ENCODE data around the gene LSM12.
"Not testable (repeated sequence)": the region's sequence is repeated elsewhere in the genome, so short reads cannot be mapped to it uniquely, and the experiment has no call there.

LSM12 gene

GRCh38 chr17:44006272-44006597 is 60.2 kb downstream of the LSM12 start:
- H3K36me3 ChIP-seq (ENCODE audit: control insufficient read depth, insufficient read depth, low read length) = no peaks in the 10 kb centered on the region
- peak overlapping the region; percentile 50 for H3K4me3 ChIP-seq (ENCODE audit: low read length)
- H3K9ac ChIP-seq (ENCODE audit: low read length) = peak overlapping the region; percentile 28
- H3K9me3 ChIP-seq (ENCODE audit: control insufficient read depth, low read length) = no peaks in the 10 kb centered on the region
- H3K4me1 ChIP-seq (ENCODE audit: control insufficient read depth, insufficient read depth, low read length) = peaks cover 39% of the 10 kb centered on the region
- peaks cover 34% of the 10 kb centered on the region for H3K27me3 ChIP-seq (ENCODE audit: control insufficient read depth, insufficient read depth, low read length)

GRCh38 chr17:44005527-44006271 is 60.8 kb downstream of the LSM12 start:
- no peaks in the 10 kb centered on the region for H3K36me3 ChIP-seq (ENCODE audit: control insufficient read depth, insufficient read depth, low read length)
- H3K9me3 ChIP-seq (ENCODE audit: control insufficient read depth, low read length) = no peaks in the 10 kb centered on the region
- peaks cover 39% of the 10 kb centered on the region for H3K27me3 ChIP-seq (ENCODE audit: control insufficient read depth, insufficient read depth, low read length)
- H3K4me1 ChIP-seq (ENCODE audit: control insufficient read depth, insufficient read depth, low read length) = peaks cover 39% of the 10 kb centered on the region
- no peak overlapping the region for H3K4me3 ChIP-seq (ENCODE audit: low read length)
- peak overlapping the region; percentile 28 for H3K9ac ChIP-seq (ENCODE audit: low read length)

- Histone ChIP-seq H3K36me3 (ENCODE audit: control insufficient read depth, insufficient read depth, low read length) (no peaks in the 10 kb centered on the region), H3K9ac (ENCODE audit: low read length) (no peak overlapping the region), H3K4me3 (ENCODE audit: low read length) (no peak overlapping the region), H3K27me3 (ENCODE audit: control insufficient read depth, insufficient read depth, low read length) (peaks cover 39% of the 10 kb centered on the region), H3K4me1 (ENCODE audit: control insufficient read depth, insufficient read depth, low read length) (peaks cover 39% of the 10 kb centered on the region), H3K9me3 (ENCODE audit: control insufficient read depth, low read length) (no peaks in the 10 kb centered on the region)
Observed at GRCh38 chr17:44004761-44005526, 61.5 kb downstream of the LSM12 start.

GRCh38 chr17:44004077-44004760 is 62.3 kb downstream of the LSM12 start, which contains the start of gene NAGS:
NAGS (plus strand) TSS chr17:44004622; CDS start chr17:44004664, 42 bp downstream.
- no peak within 1 kb of the TSS for H3K9ac ChIP-seq (ENCODE audit: low read length)
- peaks cover 39% of the 10 kb centered on the region for H3K4me1 ChIP-seq (ENCODE audit: control insufficient read depth, insufficient read depth, low read length)
- no peaks in the 10 kb centered on the region for H3K9me3 ChIP-seq (ENCODE audit: control insufficient read depth, low read length)
- peaks cover 39% of the 10 kb centered on the region for H3K27me3 ChIP-seq (ENCODE audit: control insufficient read depth, insufficient read depth, low read length)
- no peaks in the 10 kb centered on the region for H3K36me3 ChIP-seq (ENCODE audit: control insufficient read depth, insufficient read depth, low read length)
- H3K4me3 ChIP-seq (ENCODE audit: low read length) = no peak within 1 kb of the TSS

- Histone ChIP-seq H3K4me3 (ENCODE audit: low read length) (no peak overlapping the region), H3K4me1 (ENCODE audit: control insufficient read depth, insufficient read depth, low read length) (peaks cover 31% of the 10 kb centered on the region), H3K9ac (ENCODE audit: low read length) (no peak overlapping the region), H3K9me3 (ENCODE audit: control insufficient read depth, low read length) (no peaks in the 10 kb centered on the region), H3K36me3 (ENCODE audit: control insufficient read depth, insufficient read depth, low read length) (no peaks in the 10 kb centered on the region), H3K27me3 (ENCODE audit: control insufficient read depth, insufficient read depth, low read length) (peaks cover 39% of the 10 kb centered on the region)
Observed at GRCh38 chr17:44002141-44002848, 64.2 kb downstream of the LSM12 start.

- Histone ChIP-seq H3K4me1 (ENCODE audit: control insufficient read depth, insufficient read depth, low read length) (peaks cover 23% of the 10 kb centered on the region), H3K4me3 (ENCODE audit: low read length) (no peak overlapping the region), H3K9me3 (ENCODE audit: control insufficient read depth, low read length) (no peaks in the 10 kb centered on the region), H3K36me3 (ENCODE audit: control insufficient read depth, insufficient read depth, low read length) (no peaks in the 10 kb centered on the region), H3K27me3 (ENCODE audit: control insufficient read depth, insufficient read depth, low read length) (peaks cover 40% of the 10 kb centered on the region), H3K9ac (ENCODE audit: low read length) (no peak overlapping the region)
Observed at GRCh38 chr17:44001461-44001920, 65.0 kb downstream of the LSM12 start.

- Histone ChIP-seq H3K4me3 (ENCODE audit: low read length) (no peak overlapping the region), H3K4me1 (ENCODE audit: control insufficient read depth, insufficient read depth, low read length) (peaks cover 18% of the 10 kb centered on the region), H3K27me3 (ENCODE audit: control insufficient read depth, insufficient read depth, low read length) (peaks cover 41% of the 10 kb centered on the region), H3K9ac (ENCODE audit: low read length) (no peak overlapping the region), H3K9me3 (ENCODE audit: control insufficient read depth, low read length) (no peaks in the 10 kb centered on the region), H3K36me3 (ENCODE audit: control insufficient read depth, insufficient read depth, low read length) (no peaks in the 10 kb centered on the region)
Observed at GRCh38 chr17:44000871-44001460, 65.5 kb downstream of the LSM12 start.

GRCh38 chr17:44000141-44000860 is 66.2 kb downstream of the LSM12 start:
- peaks cover 40% of the 10 kb centered on the region for H3K27me3 ChIP-seq (ENCODE audit: control insufficient read depth, insufficient read depth, low read length)

GRCh38 chr17:43999024-43999423 is 67.4 kb downstream of the LSM12 start:
- Histone ChIP-seq H3K9ac (ENCODE audit: low read length) (no peak overlapping the region), H3K36me3 (ENCODE audit: control insufficient read depth, insufficient read depth, low read length) (no peaks in the 10 kb centered on the region)

More at GRCh38 chr17:44000141-44000860, 66.2 kb downstream of the LSM12 start:
- no peak overlapping the region for H3K9ac ChIP-seq (ENCODE audit: low read length)
- no peaks in the 10 kb centered on the region for H3K36me3 ChIP-seq (ENCODE audit: control insufficient read depth, insufficient read depth, low read length)
- no peak overlapping the region for H3K4me3 ChIP-seq (ENCODE audit: low read length)
- H3K4me1 ChIP-seq (ENCODE audit: control insufficient read depth, insufficient read depth, low read length) = peaks cover 12% of the 10 kb centered on the region
- H3K9me3 ChIP-seq (ENCODE audit: control insufficient read depth, low read length) = no peaks in the 10 kb centered on the region

GRCh38 chr17:43998552-43998951 is 67.9 kb downstream of the LSM12 start:
- no peak overlapping the region for H3K4me3 ChIP-seq (ENCODE audit: low read length)
- H3K9ac ChIP-seq (ENCODE audit: low read length) = no peak overlapping the region
- peaks cover 10% of the 10 kb centered on the region for H3K4me1 ChIP-seq (ENCODE audit: control insufficient read depth, insufficient read depth, low read length)
- H3K9me3 ChIP-seq (ENCODE audit: control insufficient read depth, low read length) = no peaks in the 10 kb centered on the region
- no peaks in the 10 kb centered on the region for H3K36me3 ChIP-seq (ENCODE audit: control insufficient read depth, insufficient read depth, low read length)
- peaks cover 36% of the 10 kb centered on the region for H3K27me3 ChIP-seq (ENCODE audit: control insufficient read depth, insufficient read depth, low read length)

More at GRCh38 chr17:43999024-43999423, 67.4 kb downstream of the LSM12 start:
- Histone ChIP-seq H3K9me3 (ENCODE audit: control insufficient read depth, low read length) (no peaks in the 10 kb centered on the region), H3K27me3 (ENCODE audit: control insufficient read depth, insufficient read depth, low read length) (peaks cover 40% of the 10 kb centered on the region), H3K4me1 (ENCODE audit: control insufficient read depth, insufficient read depth, low read length) (peaks cover 10% of the 10 kb centered on the region), H3K4me3 (ENCODE audit: low read length) (no peak overlapping the region)

- not testable (repeated sequence) for H3K4me3 ChIP-seq (ENCODE audit: low read length); H3K9me3 ChIP-seq (ENCODE audit: control insufficient read depth, low read length); H3K4me1 ChIP-seq (ENCODE audit: control insufficient read depth, insufficient read depth, low read length); H3K9ac ChIP-seq (ENCODE audit: low read length); H3K36me3 ChIP-seq (ENCODE audit: control insufficient read depth, insufficient read depth, low read length)
- peaks cover 33% of the 10 kb centered on the region for H3K27me3 ChIP-seq (ENCODE audit: control insufficient read depth, insufficient read depth, low read length)
Observed at GRCh38 chr17:43997180-43997579, 69.3 kb downstream of the LSM12 start.

All from mucosa of stomach (tissue), 1 donor.